Endothelial cell of hepatic sinusoid (primary cell): ENCODE measurements around the gene SSTR3.

ENCODE experiments used
- in situ Hi-C: cut with HindIII; loops from 2 replicates; pipeline ENCODE4 v1.10.0; 2017; ENCODE audit warnings: low sequenced_read_pairs

Gene SSTR3

DNA sequence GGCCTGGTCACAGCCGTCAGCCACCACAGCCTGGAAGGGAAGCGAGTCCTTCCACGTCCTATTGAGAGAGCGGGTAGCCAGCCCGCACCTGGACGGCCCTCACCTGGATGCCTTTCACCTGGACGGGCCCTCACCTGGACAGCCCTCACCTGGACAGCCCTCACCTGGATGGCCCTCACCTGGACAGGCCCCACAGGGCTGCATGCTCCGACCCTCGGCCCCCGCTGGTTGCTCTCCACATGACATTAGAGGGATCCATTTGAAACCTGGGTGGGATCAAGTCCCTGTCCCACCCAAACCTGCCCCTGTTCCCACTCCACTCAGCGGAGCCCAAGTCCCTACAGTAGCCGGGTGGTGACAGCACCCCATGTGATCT is 27.9 kb downstream of the SSTR3 start:
- in situ Hi-C loops = loop anchor here (10.0 kb wide), 2 partner anchors 130 to 320 kb away; partner anchors contain the start of gene KCTD17

DNA sequence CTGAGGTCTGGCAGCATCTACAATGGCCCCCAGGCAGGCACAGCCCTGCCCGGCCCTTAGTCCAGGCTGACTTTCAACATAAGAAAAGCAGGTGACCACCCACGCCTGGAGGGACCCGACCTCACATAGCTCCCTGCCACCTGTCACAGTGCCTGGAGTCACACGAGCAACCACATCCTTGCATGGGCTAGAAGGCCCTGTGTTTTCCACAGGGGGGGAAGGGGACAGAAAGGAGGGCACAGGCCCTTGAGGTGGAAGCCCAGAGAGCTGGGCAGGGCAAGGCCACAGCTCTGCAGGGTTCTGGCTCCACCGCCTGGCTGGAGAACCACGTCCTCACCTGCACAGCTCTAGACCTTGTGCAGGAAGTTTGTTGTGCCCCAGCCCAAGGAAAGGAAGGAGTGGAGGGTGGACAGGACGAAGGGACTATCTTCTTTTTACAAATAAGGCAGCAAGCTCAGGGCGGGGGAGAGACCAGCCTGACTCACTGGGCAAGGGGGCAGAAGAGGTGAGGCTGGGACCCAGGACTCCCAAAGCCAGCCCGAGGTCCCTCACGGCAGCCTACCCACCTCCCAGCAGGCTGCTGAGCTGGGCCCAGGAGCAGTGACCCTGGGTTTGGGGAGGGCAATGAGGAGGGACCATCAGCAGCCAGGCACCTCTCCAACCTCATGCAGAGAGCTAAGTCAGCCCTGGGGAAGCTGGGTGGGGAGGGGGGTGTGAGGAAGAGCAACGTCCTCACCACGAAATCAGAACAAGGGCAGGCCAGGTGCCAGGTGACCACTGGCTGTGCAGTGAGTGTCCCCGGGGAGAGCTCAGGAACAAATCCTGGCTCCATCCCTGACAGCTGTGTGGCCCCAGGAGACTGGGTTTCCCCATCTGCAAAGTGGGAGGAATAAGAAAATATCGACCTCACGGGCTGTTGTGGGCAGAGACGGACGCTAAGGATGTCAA is 28.6 kb downstream of the SSTR3 start:
- in situ Hi-C loops = loop anchor here (10.0 kb wide), 2 partner anchors 129 to 321 kb away; partner anchors contain the start of gene KCTD17

DNA sequence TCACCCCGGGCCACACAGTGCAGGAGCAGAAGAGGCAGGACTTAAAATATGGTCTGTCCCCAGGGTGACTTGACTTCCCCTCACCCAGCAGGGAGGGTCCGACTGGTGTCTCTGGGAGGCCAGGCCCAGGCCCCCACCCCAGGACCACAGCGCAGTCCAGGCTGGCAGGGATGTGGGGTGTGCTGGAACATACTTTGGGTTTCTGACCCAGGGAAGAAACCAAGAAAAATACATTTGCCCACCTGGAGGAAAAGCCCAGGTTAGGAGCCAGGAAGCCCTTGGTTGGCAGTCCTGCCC is 29.4 kb downstream of the SSTR3 start:
- in situ Hi-C loops = loop anchor here (10.0 kb wide), 2 partner anchors 128 to 322 kb away; partner anchors contain the start of gene KCTD17

DNA sequence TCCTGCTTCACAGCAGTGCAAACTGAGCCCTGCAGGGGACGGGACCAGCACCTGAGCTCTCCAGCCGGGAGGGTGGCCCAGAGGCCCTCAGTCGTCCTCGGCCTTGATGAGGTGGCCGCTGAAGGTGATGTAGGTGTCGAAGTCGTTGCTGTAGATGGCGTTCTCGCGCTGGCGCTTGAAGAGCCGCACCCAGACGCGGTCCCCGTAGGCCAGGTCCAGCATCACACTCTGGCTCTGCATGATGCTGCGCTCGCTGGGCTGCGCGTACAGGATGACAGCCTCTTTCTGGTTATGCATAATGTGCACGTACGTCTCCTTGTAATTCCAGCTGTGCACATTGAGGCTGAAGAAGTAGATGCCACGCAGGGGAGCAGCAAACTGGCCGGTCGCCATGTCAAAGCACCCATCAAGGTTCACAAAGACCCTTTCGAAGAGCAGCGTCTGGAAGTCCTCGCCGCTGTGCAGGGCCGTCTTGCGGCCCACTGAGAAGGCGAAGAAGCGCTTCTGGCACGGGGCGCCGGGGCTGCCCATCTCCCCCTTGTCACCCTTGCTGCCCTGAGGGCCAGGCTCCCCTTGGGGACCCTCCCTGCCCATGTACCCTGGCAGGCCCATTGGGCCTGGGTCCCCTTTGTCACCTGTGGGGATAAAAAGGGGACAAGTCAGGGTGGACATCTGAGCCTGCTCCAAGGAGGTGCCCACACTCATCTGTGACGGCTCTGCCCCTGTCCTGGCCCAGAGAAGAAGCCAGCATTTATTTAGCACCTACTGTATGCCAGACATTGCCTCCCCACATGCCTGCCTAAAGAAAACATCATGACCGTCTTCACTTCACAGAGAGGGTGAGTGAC is 30.0 kb downstream of the SSTR3 start:
- in situ Hi-C loops = loop anchor here (10.0 kb wide), 2 partner anchors 128 to 322 kb away; partner anchors contain the start of gene KCTD17

DNA sequence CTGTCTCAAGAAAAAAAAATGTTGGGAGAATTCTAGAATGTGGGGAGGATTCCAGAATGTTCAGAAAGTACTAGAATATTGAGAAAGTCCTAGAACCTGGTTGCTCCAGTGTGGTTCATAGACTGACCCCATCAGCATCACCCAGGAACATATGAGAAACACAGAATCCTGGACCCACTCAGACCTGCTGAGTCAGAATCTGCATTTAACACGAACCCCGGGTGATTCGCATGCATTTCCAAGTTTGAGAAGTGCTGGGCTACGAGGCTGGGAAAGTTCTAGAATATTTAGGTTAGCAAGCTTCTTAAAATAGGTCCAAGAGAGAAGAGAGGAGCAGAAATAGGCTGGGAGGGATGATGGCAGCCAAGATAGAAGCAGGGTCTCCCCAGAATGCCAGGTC is 30.6 kb downstream of the SSTR3 start:
- in situ Hi-C loops = loop anchor here (10.0 kb wide), 2 partner anchors 127 to 323 kb away; partner anchors contain the start of gene KCTD17

DNA sequence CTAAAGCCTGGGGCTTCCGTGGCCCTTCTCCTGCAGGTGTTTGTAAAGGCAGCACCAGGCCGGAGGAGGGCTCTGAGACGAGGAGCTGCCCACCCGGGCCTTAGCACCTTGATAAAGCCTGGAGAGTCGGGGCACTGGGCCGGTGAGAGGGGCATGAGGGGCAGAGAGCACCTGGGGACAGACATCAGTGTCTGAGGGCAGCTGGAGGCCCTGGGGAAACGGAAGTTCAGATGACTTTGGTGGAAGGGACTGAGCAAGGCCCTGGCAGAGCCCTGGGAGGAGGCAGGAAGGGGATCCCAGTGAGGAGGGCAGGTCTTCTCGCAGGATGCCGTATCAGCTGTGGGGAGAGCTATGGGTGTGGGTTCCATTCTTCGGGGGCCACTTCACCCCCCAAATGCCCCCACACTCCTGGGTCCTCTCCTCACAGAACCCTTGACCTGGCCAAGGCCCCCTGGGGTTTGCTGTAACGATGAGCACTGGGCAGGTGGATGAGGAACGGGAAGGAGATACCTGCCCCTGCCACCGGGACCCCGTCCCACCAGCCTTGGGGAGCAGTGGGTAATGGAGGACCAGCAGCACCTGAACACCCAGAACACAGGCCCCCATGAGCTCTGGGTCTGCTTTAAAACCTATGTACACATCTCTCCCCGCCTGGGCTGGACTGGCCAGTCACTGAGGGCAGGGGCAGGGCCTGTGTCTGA is 31.6 kb downstream of the SSTR3 start:
- in situ Hi-C loops = loop anchor here (10.0 kb wide), 2 partner anchors 126 to 324 kb away; partner anchors contain the start of gene KCTD17

DNA sequence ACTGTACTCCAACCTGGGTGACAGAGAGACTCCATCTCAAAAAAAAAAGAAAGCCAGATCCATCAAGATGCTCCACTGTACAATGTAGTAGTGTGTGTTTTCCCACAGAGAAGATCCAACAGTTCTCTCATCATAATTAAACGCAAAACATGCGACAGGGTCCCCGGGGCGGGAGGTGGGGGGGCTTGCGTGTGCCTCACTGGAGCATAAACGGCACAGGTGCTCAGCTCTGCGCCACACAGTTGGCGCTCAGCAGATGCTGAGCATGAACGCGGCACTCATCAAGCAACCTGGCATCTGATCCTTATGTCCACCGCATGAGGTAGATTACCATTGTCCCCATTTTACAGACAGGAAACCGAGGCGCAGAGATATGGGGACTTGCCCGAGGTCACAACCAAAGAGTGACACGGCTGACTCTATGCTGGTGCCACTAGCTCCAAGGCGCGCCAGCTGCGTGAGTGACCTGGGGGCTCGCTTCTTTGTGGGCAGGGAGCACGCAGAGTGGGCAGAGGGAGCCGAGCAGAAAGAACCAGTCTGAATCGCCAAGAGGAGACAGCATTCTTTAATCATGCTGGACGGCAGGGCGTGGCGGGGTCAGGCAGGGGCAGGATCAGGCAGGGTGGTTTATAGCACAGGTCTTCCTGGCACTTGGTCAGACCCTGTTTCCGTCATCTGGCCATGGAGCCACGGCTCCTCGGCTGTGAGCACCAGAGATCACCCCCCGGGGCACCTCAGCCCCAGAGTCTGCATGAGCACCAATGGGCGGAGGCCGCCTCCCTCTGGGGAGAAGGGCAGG is 32.5 kb downstream of the SSTR3 start:
- in situ Hi-C loops = loop anchor here (5.0 to 10.0 kb wide), 4 partner anchors 32 to 325 kb away; partner anchors contain the start of genes KCTD17 and SSTR3

DNA sequence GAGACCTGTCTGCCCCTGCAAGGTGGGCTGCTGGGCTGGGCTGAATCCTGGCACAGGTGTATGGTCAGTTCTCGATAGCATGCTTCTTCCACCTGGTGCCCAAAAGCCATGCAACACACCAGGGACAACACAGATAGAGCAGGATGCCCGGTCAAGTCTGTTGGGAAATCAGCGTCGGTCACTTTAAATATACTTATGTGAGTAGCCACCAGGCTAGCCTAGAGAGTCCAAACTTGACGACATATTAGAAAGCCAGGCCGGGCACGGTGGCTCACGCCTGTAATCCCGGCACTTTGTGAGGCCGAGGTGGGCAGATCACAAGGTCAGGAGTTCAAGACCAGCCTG is 33.2 kb downstream of the SSTR3 start:
- in situ Hi-C loops = loop anchor here (5.0 kb wide), 2 partner anchors 33 to 148 kb away; partner anchors contain the start of gene SSTR3

DNA sequence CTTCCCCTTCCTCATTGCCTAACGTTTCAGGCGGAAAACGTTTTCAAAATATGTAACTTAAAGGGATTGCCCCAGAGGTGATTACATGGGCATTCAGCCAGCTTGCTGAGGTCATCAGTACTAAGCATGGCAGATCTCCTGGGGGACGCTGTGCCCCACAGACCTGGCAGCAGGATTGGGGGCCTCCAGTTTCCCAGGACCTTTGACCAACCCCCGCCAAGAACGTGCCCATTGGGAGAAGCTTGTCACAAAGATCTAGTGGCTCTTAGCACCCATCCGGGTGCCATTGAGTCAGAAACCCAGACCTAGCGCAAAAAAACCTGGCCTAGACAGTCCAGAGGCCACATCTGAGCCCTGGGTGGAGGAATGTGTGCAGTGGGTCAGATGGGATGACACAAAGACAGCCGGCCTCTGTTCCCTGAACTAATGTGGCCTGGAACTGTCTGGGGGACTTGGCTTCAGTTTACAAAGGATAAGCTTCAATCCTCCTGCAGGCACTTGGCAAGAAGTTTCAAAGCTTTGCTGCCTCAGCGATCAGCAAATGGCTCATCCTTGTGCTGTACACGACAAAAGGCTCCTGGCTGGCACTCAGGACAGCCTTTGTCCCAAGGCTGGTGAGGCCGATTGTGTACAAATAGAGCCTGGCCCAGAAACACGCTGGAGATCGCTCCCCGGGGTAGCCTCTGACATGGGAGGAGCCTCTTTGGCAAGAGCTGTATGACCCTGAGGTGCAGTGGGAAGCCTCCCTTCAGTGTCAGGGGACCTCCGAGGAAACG is 33.7 kb downstream of the SSTR3 start:
- in situ Hi-C loops = loop anchor here (5.0 kb wide), 2 partner anchors 34 to 149 kb away; partner anchors contain the start of gene SSTR3

DNA sequence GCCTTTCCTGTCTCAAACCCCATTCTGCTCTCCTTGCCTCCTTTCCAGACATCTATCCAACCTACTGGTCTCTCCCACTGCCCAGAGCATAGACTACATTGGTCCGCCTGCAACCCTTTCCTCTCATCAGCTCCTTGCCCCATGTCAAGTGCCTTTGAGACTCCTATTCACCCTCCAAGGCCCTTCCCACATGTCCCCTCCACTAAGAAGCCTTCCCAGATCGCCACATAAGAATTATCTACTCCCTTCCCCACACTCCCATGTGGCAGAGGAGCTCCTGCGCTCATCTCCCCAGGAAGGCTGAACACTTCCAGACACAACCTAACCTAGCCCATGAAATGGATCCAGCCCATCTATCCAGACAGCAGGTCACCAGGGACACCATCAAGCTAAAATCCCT is 34.5 kb downstream of the SSTR3 start:
- in situ Hi-C loops = loop anchor here (5.0 kb wide), 2 partner anchors 35 to 150 kb away; partner anchors contain the start of gene SSTR3

DNA sequence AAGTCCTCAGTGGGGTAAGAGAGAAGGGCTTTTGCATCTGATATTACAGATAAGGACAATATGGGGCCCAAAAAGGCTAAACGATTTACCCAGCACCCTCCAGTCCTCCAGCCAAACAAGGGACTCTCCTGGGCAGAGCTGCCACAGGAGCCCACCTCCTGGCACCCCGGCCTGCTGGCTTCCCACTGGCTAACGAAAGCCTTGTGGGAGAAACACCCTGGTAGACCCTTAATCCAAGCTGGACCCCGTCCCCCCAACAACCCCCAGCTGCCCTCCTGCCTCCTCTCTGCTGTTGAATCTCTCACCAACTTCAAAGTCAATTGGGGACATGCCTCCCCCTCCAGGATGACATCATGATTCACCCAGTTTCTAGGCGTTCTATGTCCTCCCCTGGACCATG is 35.1 kb downstream of the SSTR3 start:
- in situ Hi-C loops = loop anchor here (5.0 kb wide), 2 partner anchors 35 to 150 kb away; partner anchors contain the start of gene SSTR3

DNA sequence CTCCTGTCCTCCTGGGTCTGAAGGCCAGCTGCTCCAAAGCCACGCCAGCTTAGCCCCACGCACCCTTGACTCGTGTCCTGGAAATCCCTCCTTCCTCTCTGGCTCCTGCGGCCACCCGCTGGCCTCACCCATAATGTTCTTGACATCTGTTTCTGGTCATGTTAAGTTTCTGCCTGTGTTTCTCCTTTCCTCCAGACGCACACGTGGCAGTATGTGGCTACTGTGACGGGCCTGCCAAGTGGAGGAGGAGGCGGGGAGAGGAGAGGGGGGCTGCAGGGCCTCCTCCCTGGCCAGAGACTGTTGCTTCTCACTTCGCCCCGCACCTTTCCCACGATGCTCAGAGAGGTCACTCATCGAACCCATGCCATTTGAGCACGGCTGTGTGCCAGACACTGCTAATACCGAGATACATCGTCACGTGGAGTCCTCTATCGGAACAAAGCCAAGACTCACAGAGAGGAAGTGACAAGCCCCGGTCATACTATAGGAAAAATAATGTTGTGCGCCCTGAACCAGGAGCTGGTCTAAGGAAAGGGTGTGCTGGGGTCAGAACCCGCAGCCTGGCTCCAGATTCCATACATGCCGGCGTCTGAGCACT is 35.7 kb downstream of the SSTR3 start:
- in situ Hi-C loops = loop anchor here (5.0 kb wide), 2 partner anchors 36 to 151 kb away; partner anchors contain the start of gene SSTR3

DNA sequence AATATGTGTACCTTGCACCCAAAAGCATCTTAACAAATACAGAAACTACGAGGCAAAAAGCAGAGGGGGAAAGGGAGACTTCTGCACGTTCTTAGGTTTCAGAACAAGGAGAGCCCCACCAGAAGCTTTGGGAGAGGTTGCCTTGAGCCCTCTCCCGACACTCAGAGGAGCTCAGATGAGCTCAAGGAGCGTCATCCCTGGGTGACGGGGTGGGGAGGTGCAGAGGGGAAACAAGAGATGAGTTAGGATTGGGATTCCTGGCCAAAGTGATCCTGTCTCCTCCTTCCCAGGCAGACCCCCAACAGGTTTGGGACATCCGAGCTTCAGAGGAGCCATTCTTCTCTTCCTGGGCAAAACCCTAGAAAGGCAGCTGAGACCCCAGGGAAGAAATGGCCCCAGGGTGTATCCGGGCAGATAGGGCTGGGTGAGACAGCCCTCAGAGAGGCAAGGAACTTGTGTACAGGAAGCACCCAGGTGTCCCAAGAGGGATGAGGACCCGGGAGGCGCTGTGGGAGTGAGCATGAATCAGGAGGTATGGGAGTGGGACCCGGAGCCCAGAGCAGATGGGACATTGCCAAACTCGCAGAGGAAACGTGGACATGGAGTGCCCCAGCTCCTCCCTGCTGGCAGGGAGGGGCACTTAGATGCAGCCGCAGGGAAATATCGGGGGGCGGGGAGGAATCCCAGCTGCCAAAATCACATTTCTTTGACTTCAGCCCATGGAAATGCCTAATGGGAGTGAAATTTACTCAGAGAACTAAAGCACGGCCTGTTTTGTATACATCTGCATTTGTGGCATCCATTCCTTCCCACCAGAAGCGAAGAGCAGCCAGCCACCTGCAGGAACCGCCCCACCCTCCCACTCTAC is 36.6 kb downstream of the SSTR3 start:
- in situ Hi-C loops = loop anchor here (5.0 kb wide), 2 partner anchors 37 to 152 kb away; partner anchors contain the start of gene SSTR3

DNA sequence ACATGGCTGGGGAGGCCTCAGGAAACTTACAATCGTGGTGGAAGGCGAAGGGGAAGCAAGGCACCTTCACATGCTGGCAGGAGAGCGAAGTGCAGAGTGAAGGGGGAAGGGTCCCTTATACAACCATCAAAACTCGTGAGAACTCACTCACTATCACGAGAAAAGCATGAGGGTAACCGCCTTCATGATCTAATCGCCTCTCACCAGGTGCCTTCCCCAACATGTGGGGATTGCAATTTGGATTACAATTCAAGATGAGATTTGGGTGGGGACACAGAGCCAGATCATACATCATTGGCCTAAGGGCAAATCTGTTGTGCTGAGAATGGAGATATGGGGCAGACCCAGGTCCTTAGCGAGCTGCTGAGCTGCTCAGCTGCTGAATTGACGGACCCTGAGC is 37.3 kb downstream of the SSTR3 start:
- in situ Hi-C loops = loop anchor here (5.0 kb wide), 2 partner anchors 37 to 152 kb away; partner anchors contain the start of gene SSTR3

DNA sequence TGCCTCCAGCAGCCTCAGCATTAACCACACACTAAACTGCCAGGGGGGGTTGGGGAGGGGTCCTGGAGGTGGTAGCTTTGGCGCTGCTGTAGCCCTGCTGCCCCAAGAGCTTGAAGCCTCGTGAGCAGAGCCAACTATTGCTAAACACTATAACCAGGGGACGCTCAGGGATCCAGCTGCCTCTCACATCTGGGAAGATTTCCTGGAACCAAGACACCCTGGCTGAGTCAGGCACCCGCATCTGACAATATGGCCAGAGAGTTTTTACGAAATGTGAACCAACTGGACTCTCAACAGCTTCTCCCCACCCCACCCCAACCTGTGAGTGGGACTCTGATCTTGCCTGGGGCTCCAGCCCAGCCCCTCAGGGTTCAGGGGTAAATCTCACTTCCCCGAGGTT is 38.6 kb downstream of the SSTR3 start:
- in situ Hi-C loops = no loop called here

DNA sequence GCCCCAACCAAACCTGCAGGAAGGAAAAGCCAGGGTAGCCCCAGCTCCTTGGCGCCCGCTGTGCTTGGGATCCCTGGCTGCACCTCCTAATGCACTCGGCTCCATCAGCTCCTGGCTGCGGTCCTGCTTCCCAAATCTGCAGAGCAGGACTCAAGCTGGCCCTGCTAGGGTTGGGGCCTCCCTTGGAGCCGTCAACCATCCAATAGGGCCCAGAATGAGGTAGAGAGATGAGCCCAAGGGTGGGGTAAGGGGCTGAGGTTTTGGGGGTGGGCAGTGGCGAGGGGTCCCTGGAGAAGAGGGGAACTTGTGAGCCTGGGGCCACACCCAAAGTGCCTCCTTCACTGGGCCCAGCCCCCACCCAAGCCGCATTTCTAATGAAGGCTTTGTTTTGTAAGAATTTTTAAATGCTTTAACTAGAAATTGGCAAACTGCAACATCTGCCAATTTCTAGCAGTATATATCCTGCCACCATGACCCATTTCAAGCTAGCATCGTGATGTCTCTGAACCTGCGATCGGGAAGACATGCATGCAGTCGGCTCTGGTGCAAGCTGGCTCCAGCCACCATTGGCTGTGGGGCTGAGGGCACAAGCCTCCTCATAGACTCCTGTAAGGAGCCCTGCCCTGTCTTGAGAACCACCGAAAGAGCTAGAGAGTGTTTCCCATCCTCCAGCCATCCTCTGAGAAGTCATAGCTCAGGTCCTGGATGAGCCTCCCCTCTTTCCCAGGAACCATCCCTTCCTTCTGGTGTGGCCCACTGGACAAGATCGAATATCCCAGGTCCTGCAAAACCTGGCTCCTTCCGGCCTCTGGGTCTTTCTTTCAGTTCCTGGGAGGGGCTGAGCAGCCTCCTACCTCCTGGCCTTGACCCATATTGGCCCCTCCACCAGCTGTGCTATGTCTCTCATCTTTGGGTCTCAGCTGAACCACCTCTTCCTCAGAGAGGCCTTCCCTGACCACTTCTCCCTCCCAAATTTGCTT is 39.7 kb downstream of the SSTR3 start:
- in situ Hi-C loops = no loop called here
